Stomach smooth muscle (tissue), 2 donors: ENCODE results near the gene CTSD.
A peak's percentile ranks its signal among the peaks of the same experiment; 100 is the strongest.

Source experiments
- H3K27ac ChIP-seq: one replicate; pipeline ENCODE4 v1.7.0; 2013; ENCODE audit warnings: mild to moderate bottlenecking, low read length, inconsistent platforms
- H3K27me3 ChIP-seq, 2 donors: one replicate each; pipeline ENCODE4 v1.7.0; 2013; ENCODE audit warnings: low read length in 2 of 2; ENCODE audit not compliant: insufficient read depth in 2 of 2, control insufficient read depth in 1 of 2
- H3K36me3 ChIP-seq, 2 donors: one replicate each; pipeline ENCODE4 v1.7.0; 2013; ENCODE audit warnings: low read length in 2 of 2; ENCODE audit not compliant: control insufficient read depth in 2 of 2, insufficient read depth in 2 of 2
- H3K4me1 ChIP-seq: one replicate; pipeline ENCODE4 v1.7.0; 2013; ENCODE audit warnings: low read length; ENCODE audit not compliant: control insufficient read depth, insufficient read depth
- H3K4me3 ChIP-seq, 2 donors: one replicate each; pipeline ENCODE4 v1.7.0; 2013; ENCODE audit warnings: low read length in 2 of 2
- H3K9ac ChIP-seq, 2 donors: one replicate each; pipeline ENCODE4 v1.7.0; 2013; ENCODE audit warnings: low read length in 2 of 2, mild to moderate bottlenecking in 1 of 2
- H3K9me3 ChIP-seq, 2 donors: one replicate each; pipeline ENCODE4 v1.7.0; 2013; ENCODE audit warnings: low read length in 2 of 2; ENCODE audit not compliant: control insufficient read depth in 2 of 2
- donor health status: healthy.
- donor health status: Pancreatic carcinoma.

CTSD gene

DNA sequence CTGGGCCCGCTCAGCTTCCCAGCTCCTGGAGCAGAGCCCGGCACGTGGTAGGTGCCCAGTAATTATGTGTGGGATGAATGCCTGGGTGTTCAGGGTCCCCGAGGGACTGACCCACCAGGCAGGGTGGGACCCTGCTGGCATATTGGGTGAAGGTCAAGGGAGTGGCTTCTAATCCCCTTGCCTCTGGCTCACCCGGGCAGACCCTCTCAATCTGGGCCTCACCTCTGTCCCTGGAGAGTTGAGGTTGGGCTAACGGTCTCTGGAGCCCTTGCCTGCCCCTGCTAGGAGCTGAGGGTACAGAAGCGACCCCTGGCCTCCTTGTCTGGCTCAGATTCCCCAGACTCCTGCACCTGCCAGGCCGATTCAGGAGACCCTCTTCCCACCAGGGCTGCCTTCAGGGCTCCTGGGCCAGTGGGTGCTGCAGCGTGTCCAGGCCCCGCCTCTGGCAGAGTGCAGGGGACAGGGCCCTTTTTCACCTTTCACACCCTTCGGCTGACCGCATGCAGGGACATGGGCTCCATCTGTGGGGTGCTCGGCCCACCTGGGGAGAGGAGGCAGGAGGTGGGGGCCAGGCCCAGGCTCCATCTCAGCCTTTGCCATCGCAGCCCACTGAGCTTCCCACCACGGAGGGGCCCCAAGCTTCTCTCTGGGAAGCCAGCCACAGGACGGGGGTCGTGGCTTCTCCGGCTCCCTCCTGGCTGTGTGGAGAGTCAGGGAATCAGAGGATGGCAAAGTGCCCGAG lies 3.8 kb upstream of the CTSD start:
- Histone ChIP-seq H3K36me3 (no peaks in the 10 kb centered on the region), H3K4me3 (no peak overlapping the region), H3K27ac (no peak overlapping the region), H3K9ac (no peak overlapping the region), H3K27me3 (no peaks in the 10 kb centered on the region), H3K4me1 (peaks cover 18% of the 10 kb centered on the region), H3K9me3 (no peaks in the 10 kb centered on the region)

- Histone ChIP-seq H3K36me3 (no peaks in the 10 kb centered on the region), H3K9ac (no peak overlapping the region), H3K4me1 (peaks cover 22% of the 10 kb centered on the region), H3K27ac (no peak overlapping the region), H3K9me3 (no peaks in the 10 kb centered on the region), H3K4me3 (no peak overlapping the region), H3K27me3 (no peaks in the 10 kb centered on the region)
These were observed 3.1 kb upstream of the CTSD start for GRCh38 chr11:1766719-1767398.

GRCh38 chr11:1765871-1766718 lies 2.4 kb upstream of the CTSD start:
- H3K27me3 ChIP-seq, result no peaks in the 10 kb centered on the region
- H3K36me3 ChIP-seq, result peaks cover 0 to under 1% of the 10 kb centered on the region in 2 donors
- no peak overlapping the region for H3K9ac ChIP-seq
- no peak overlapping the region for H3K4me3 ChIP-seq
- H3K9me3 ChIP-seq, result no peaks in the 10 kb centered on the region
- H3K4me1 ChIP-seq, result peaks cover 27% of the 10 kb centered on the region
- H3K27ac ChIP-seq, result no peak overlapping the region

- H3K4me1 ChIP-seq, result peaks cover 41% of the 10 kb centered on the region
- no peaks in the 10 kb centered on the region for H3K9me3 ChIP-seq
- H3K9ac ChIP-seq, result peak overlapping the region; percentile 44 to 71
- H3K36me3 ChIP-seq, result peaks cover 0 to 9% of the 10 kb centered on the region in 2 donors
- peak overlapping the region; percentile 66 to 80 for H3K4me3 ChIP-seq
- H3K27me3 ChIP-seq, result no peaks in the 10 kb centered on the region
- H3K27ac ChIP-seq, result no peak overlapping the region
These were observed 361 bp downstream of the CTSD start for GRCh38 chr11:1763336-1763795.

DNA sequence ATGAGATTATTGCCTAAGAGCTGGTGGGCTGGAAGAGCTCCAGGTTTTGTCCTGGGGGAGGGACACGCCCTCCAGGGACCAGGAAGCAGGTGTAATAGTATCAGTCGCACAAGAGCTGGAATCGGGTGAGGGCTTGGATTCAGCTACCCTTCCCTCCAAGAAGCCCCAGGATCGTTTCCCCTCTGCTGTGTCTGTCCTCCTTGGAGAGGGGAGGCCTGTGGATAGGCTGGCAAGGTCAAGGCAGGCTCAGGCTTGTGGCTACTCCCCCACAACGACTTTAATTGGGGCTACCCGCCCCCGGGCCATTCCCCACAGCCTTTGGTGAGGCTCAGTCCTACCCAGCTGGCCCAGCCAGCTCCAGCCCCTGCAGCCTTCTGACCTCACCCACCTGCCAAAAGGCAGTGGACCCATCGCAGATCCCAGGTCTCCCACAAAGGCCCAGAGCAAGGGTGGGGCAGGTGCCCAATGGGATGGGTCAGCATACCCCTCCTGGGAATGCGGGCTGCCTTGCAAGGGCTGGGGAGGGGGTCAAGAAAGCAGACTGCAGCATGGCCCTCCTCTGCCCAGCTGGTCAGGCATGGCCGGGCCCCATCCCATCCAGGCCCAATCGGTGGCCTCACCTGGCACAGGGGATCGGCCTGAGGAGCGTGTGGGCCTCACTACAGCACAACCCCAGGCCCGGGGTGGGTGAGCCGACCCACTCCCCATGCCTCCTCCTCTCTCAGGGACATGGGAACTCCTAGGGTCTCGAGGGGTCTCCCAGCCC lies 1.0 kb downstream of the CTSD start:
- Histone ChIP-seq H3K36me3 (peaks cover 0 to 9% of the 10 kb centered on the region in 2 donors), H3K27ac (no peak overlapping the region), H3K4me3 (peak overlapping the region; percentile 66 to 80), H3K27me3 (no peaks in the 10 kb centered on the region), H3K4me1 (peaks cover 41% of the 10 kb centered on the region), H3K9ac (peak overlapping the region; percentile 44 to 71), H3K9me3 (no peaks in the 10 kb centered on the region)

DNA sequence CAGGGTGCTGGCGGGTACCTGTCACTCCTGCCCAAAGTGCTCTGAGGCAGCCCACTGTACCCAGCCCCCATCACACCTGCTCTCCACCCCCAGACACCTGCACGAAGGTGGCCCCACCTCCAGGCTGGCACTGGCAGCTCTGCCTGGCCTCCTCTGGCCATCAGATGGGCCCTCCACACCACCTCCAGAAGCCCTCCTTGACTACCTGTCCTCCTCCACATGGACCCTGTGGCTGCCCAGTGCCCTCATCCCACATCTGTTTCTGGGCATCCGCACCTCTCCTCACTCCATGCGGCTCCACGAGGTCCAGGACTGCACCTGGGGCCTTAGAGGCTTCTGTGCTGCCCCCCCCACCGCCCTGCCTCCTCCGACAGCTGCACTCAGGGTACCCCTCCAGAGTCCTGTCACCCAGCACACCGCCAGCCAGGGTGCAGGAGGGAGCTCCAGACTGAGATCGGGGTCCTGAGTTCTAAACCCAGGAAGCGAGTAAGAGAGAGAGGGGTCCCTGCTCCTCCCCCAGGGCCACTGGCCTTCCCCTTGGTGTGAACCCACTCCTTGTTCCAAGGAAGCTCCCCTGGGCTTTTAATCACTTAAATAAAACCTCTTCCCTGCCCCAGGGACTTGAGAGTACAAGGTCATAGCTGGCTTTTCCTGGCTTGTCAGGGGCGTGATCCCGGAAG lies 1.7 kb downstream of the CTSD start:
- peaks cover 4 to 13% of the 10 kb centered on the region in 2 donors for H3K36me3 ChIP-seq
- H3K9ac ChIP-seq, result peak overlapping the region; percentile 42 to 44
- peaks cover 41% of the 10 kb centered on the region for H3K4me1 ChIP-seq
- peak overlapping the region; percentile 66 to 80 for H3K4me3 ChIP-seq
- no peaks in the 10 kb centered on the region for H3K9me3 ChIP-seq
- H3K27me3 ChIP-seq, result no peaks in the 10 kb centered on the region
- H3K27ac ChIP-seq, result no peak overlapping the region

- peaks cover 6 to 15% of the 10 kb centered on the region in 2 donors for H3K36me3 ChIP-seq
- peaks cover 41% of the 10 kb centered on the region for H3K4me1 ChIP-seq
- no peak overlapping the region for H3K9ac ChIP-seq
- no peaks in the 10 kb centered on the region for H3K27me3 ChIP-seq
- no peak overlapping the region for H3K27ac ChIP-seq
- H3K4me3 ChIP-seq, result peak overlapping the region in 1 of 2 donors; percentile 22
- H3K9me3 ChIP-seq, result no peaks in the 10 kb centered on the region
These were observed 2.4 kb downstream of the CTSD start for GRCh38 chr11:1761110-1761856.

GRCh38 chr11:1760351-1761109 lies 3.2 kb downstream of the CTSD start:
- no peak overlapping the region for H3K27ac ChIP-seq
- peaks cover 41% of the 10 kb centered on the region for H3K4me1 ChIP-seq
- peaks cover 6 to 21% of the 10 kb centered on the region in 2 donors for H3K36me3 ChIP-seq
- no peaks in the 10 kb centered on the region for H3K9me3 ChIP-seq
- H3K9ac ChIP-seq, result no peak overlapping the region
- H3K4me3 ChIP-seq, result peak overlapping the region in 1 of 2 donors; percentile 22
- H3K27me3 ChIP-seq, result no peaks in the 10 kb centered on the region

GRCh38 chr11:1759851-1760220 lies 3.9 kb downstream of the CTSD start:
- H3K4me1 ChIP-seq, result peaks cover 41% of the 10 kb centered on the region
- H3K4me3 ChIP-seq, result no peak overlapping the region
- no peak overlapping the region for H3K9ac ChIP-seq
- no peaks in the 10 kb centered on the region for H3K27me3 ChIP-seq
- peaks cover 10 to 27% of the 10 kb centered on the region in 2 donors for H3K36me3 ChIP-seq
- no peaks in the 10 kb centered on the region for H3K9me3 ChIP-seq
- H3K27ac ChIP-seq, result no peak overlapping the region
